GM18861 (cell line): ENCODE data around the gene KIF26B.
A peak's percentile ranks its signal among the peaks of the same experiment; 100 is the strongest.

Experiments used
- ATAC-seq: cut with Tn5 transposase; IDR thresholded peaks from one replicate; pipeline ENCODE4 v1.9.1; 2021; ENCODE audit not compliant: unreplicated experiment

The KIF26B gene

GRCh38 chr1:245606157-245606725 is 451.5 kb downstream of the KIF26B start:
- ATAC-seq: no peak

GRCh38 chr1:245608271-245608670 is 453.5 kb downstream of the KIF26B start:
- no peak for ATAC-seq

DNA sequence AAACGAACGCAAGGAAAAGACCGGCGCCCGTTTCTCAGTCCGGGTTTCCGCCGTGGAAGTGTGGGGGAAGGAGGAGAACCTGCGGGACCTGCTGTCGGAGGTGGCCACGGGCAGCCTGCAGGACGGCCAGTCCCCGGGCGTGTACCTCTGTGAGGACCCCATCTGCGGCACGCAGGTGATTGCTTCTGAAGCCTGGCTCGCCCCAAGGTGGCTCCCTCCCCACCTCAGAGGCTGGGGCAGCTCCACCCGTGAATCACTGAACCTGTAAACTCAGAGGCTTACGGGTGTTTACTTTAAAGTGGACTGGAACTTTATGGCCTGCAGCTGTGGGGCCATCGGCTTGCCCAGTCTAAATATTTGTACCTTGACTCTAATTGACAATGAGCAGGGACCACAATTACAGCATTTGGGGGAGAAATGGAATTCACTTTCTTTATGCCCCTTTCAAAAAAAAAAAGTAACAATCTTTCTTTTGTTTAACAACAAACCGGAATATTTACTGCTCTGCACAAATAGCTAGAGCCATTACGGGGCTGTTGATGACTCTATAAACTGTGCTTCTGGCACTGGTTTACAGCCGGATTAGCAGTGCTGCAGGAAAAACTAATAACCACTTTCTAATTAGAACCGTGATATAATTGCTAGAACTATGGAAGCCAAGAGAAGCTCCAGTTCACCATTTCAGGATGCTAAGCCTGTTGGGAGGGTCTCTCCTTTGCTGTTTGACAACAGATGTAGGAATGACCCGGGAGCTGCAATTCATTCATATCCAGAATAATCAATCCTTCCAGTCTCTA is 454.8 kb downstream of the KIF26B start:
- ATAC-seq: no peak

- no peak for ATAC-seq
These were observed 456.5 kb downstream of the KIF26B start for GRCh38 chr1:245611251-245611650.

DNA sequence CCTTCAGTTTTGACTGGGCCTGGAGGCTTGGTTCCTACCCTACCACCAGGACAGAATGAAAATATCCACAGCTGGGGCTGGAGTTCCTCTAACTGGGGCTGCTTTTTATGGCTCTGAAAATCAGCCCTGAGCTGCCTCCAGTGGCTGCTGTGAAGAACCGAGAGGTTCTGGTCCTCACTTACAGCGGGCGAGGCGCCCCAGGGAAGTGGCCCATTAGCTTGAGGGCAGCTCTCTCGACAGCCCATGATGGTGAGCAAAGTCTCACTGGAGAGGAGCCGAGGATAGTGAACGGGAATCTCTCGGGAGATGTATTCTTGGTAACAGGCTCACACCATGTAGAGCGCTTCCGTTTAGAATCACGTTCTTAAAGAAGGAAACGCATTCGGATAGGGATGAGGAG is 459.7 kb downstream of the KIF26B start:
- ATAC-seq: no peak

DNA sequence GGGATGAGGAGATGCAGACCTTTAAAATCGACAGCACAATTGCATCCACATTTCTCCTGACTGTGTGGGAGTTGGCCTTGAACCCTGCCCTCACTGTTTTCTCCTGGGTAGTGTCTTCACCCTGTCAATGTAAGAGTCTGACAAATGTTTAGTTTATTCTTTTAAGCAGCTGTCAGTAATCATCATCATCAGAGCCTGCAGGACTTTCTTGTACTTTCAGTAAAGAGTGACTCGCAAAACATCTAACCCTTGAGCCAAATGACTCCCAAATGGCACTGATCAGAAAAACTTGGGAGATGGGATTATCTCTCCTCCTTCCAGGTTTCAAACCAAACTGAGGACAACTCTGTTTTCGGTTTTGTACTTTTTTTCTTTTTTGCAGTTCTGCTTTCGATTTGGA is 460.2 kb downstream of the KIF26B start:
- ATAC-seq: no peak

DNA sequence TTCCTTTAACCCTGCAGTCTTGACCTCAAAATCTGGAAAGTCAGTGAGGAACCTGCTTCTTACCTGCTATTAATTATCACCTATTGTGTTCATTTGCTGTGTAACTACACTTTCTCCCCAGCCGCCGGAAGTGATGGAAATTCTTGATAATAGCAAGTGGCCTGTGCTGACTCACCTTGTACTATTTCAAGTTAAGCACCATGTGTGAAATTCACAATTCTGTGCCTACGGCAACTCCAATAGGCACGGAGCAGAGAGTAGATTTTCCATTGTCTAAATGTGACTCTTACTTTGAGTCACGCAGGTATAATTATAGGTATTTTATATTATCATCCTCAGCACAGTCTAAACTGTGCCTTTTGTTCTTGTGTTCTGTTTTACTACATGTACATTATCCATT is 466.8 kb downstream of the KIF26B start:
- no peak for ATAC-seq

GRCh38 chr1:245622332-245623014 is 467.7 kb downstream of the KIF26B start:
- no peak for ATAC-seq

- ATAC-seq: no peak
These were observed 486.6 kb downstream of the KIF26B start for GRCh38 chr1:245641384-245641783.

GRCh38 chr1:245645406-245645805 is 490.6 kb downstream of the KIF26B start:
- ATAC-seq: peak; percentile 12

- ATAC-seq: peak; percentile 57
These were observed 491.1 kb downstream of the KIF26B start for GRCh38 chr1:245645894-245646293.

GRCh38 chr1:245648749-245649522 is 494.2 kb downstream of the KIF26B start:
- no peak for ATAC-seq

DNA sequence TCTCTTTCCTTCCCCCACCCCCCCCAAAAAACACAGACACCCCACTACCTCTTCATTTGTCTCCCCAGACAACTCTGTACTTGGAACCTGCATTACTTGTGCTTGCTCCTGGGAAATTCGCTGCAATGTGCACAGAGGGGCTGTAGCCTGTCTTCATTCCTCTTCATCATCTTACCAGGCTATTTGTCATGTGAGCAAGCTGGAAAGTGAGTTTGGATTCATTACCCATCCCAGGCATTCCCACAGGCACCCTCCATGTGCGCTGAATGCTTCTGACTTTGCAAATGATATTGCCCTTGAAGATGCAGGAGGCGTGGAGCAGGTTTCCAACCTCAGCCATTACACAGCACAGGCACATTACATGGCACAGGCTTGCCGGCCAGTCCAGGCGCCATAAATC is 494.9 kb downstream of the KIF26B start:
- ATAC-seq: no peak

- no peak for ATAC-seq
These were observed 495.7 kb downstream of the KIF26B start for GRCh38 chr1:245650441-245650960.

- no peak for ATAC-seq
These were observed 496.3 kb downstream of the KIF26B start for GRCh38 chr1:245651093-245651492.

GRCh38 chr1:245652116-245652515 is 497.3 kb downstream of the KIF26B start:
- ATAC-seq: no peak

GRCh38 chr1:245652660-245653427 is 498.1 kb downstream of the KIF26B start:
- no peak for ATAC-seq

DNA sequence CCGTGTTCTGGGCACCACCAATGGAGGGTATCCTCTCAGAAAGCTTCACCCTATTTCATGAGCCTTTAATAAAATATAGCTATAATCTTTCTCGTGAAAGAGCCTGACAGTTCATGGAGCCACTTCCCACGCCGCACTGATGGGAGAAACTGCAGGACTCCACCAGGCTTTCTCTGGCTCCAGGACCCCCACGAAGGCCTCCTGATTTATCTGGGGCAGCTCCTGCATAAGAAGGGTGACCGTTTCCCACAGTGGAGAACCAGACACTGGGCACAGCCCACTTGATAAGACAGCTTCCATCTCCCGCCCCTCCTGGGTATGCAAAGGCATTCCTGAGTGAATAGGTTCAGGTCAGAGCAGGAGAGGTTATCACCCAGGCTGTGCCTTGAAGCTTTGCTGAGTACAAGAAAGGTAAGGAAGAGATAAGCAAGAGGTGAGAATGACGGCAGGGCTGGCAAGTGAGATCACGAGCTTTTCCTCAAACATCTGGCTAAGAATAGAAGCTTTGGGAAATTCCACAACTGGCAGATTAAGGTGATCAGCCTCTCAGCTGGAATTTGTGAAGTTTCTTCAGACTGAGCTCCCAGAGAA is 499.8 kb downstream of the KIF26B start:
- no peak for ATAC-seq

DNA sequence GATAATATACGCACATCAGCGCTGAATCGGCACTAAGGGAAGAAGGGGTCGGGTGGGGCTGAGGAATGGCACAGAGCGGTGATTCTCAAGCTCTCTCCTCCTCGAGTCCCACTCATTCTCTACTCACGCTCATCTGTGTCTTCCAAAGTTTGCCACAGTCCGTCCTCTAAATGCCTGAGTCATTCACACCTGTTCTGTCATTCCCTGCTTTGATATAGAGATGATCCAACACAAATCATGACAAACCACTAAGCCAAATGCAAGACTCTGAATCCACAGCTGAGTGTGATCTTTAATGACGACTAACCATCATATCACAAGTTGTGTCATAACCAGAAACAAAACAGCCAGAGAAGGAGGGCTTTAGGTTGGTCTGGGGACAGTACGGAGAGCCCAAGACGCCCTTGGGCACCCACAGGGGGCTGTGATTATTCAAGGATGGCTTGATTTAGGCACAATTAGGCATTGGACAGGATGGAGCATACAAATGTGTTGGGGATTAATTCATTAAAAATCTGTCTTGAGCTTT is 501.5 kb downstream of the KIF26B start:
- no peak for ATAC-seq

GRCh38 chr1:245657371-245657770 is 502.6 kb downstream of the KIF26B start:
- ATAC-seq: no peak
